Heart left ventricle (tissue), 13 donors: ENCODE data around the gene SUSD5.

Experiments used
- CTCF ChIP-seq, 12 donors: fragments of 200-600 bp; sonication (generic) in 4 of 12; IDR thresholded peaks; one replicate each; pipeline versions ENCODE4 v1.5.0 to v1.8.0; 2018 to 2022; ENCODE audit warnings: antibody characterized with exemption in 12 of 12, mild to moderate bottlenecking in 5 of 12
- POLR2A ChIP-seq, 2 donors: fragments of 450-650 bp; IDR thresholded peaks; one replicate each; pipeline ENCODE4 v1.6.1; 2017; ENCODE audit warnings: antibody characterized with exemption in 2 of 2, mild to moderate bottlenecking in 2 of 2, moderate library complexity in 2 of 2
- donor health status: ischemic (EF 13 %, LVEDD 7.1; RV severe dilation, severe dysfunction).
- donor health status: DM: no; HTN: yes; CAD: no.
- donor health status: DM: no; HTN: no; CAD: no.
- donor health status: ischemic (EF 25% LVEDD 6.9; RV normal size, moderate dysfunction).
- donor health status: ischemic (EF 25% LVEDD 5.7; RV mildly dilated, moderate dysfunction).
- donor health status: ischemic (EF 35%, LVEDD 5.7; RV mildly dilated, moderate dysfunction).
- donor health status: nonischemic (EF 11% LVEDD 7.7; RV severe dilation, severe dysfunction).
- donor health status: DM: yes; HTN: yes; CAD: no.
- donor health status: PGD.
- donor health status: ischemic (EF 29% LVEDD 5.4; RV normal size, mild dysfunction).
- donor health status: nonischemic (EF 23%, LVEDD 6.1; RV moderate dilation, normal function).

- no peak for TF ChIP-seq POLR2A (IDR thresholded peaks at IDR 0.05)
- no peak for TF ChIP-seq CTCF (IDR thresholded peaks at IDR 0.05)
Measured at GRCh38 chr3:33201195-33201594, 17.4 kb downstream of the SUSD5 start.
